ENCODE results near the gene LRRC42.

Gene LRRC42

GRCh38 chr1:53945433-53946251, 508 bp upstream of the LRRC42 start, which contains the start of gene IFT25:
Gene IFT25, minus strand, starts transcription at chr1:53945699. Its CDS starts 5,617 bp downstream, at chr1:53940082.
- H3K4me1 ChIP-seq = peaks cover 4 to 44% (median 27%) of the 10 kb centered on the region in 4 donors
- TF ChIP-seq, protein P1, sequence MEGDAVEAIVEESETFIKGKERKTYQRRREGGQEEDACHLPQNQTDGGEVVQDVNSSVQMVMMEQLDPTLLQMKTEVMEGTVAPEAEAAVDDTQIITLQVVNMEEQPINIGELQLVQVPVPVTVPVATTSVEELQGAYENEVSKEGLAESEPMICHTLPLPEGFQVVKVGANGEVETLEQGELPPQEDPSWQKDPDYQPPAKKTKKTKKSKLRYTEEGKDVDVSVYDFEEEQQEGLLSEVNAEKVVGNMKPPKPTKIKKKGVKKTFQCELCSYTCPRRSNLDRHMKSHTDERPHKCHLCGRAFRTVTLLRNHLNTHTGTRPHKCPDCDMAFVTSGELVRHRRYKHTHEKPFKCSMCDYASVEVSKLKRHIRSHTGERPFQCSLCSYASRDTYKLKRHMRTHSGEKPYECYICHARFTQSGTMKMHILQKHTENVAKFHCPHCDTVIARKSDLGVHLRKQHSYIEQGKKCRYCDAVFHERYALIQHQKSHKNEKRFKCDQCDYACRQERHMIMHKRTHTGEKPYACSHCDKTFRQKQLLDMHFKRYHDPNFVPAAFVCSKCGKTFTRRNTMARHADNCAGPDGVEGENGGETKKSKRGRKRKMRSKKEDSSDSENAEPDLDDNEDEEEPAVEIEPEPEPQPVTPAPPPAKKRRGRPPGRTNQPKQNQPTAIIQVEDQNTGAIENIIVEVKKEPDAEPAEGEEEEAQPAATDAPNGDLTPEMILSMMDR (IDR thresholded peaks at IDR 0.05) = no peak
- no peaks in the 10 kb centered on the region for H3K36me3 ChIP-seq
- no peaks in the 10 kb centered on the region for H3K27me3 ChIP-seq
- intact Hi-C loops (cut with DNase I; ENCODE audit: low total_unique reads) = loop anchor here (1.0 to 2.0 kb wide), 3 partner anchors 49 to 107 kb away; partner anchors contain the start of gene YIPF1
- H3K27ac ChIP-seq = peak within 1 kb of the TSS; percentile 90 to 93
- DNase-seq = peak; percentile 95 to 98
- H3K9me3 ChIP-seq = no peaks in the 10 kb centered on the region
- H3K4me3 ChIP-seq = peak within 1 kb of the TSS; percentile 81 to 86

DNA sequence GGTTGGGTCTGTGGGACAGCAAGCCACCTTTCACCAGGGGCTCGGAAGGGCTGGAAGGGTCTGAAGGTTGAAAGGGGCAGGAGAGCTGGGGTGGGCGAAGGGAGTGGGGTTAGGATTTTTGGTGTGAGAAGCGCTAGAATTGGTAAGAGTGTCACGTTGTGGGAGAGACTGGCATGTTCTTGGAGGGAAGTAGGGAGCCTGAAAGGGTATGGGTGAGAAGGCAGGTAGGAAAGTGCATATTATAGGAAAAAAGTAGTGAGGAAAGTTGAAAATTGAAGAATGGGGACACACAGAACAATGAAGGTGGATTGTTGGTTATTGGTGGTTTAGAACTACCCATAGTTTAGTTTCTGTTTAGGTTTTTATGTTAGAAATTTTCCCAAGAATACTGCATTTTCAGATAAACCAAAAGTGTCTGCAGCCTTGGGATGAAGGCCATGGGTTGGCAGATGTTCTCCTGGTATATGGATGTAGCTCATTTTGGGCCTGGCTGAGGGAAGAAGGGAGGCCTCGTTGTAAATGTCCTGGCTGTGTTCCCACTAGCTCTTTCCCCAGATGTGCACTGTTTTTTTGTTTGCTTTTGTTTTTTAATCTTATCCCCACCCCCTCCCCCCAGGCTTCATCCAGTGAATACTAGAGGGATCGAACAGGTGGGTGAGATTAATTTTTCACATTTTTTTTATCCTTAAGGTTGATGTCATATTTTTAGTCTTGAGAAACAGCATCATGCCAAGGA, 1.2 kb downstream of the LRRC42 start:
- Histone ChIP-seq H3K9me3 (no peaks in the 10 kb centered on the region), H3K27me3 (no peaks in the 10 kb centered on the region), H3K4me3 (peak overlapping the region; percentile 81 to 86), H3K27ac (peak overlapping the region; percentile 87 to 90), H3K36me3 (peaks cover 7 to 9% (median 8%) of the 10 kb centered on the region in 3 donors), H3K4me1 (peaks cover 4 to 47% (median 27%) of the 10 kb centered on the region in 4 donors)
- DNase-seq = no peak
- TF ChIP-seq, protein P1 (IDR thresholded peaks at IDR 0.05) = no peak
- intact Hi-C loops (cut with DNase I; ENCODE audit: low total_unique reads) = loop anchor here (2.0 kb wide), 1 partner anchor 59 kb away; the partner anchor contains the start of gene YIPF1

DNA sequence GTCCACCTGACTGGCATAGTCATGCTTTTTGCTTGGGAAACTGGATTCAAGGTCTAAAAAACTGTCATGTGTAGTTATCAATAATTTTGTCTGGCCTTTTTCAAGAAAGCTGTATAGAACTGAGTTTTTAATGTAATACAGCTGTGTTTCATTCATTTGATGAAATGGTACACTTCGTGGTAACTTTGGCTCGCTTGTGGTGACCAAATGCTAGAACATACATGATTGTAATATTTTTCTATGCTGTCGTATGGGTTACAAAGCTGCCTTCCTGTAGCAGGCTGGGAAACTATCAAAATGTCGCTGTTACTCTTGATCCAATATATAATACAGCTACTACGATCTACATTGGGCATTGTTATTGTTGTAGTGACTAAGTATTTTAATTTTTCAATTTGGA, 2.1 kb downstream of the LRRC42 start:
- peak overlapping the region in 1 of 2 donors; percentile 87 for H3K27ac ChIP-seq
- H3K36me3 ChIP-seq = peaks cover 12 to 19% (median 16%) of the 10 kb centered on the region in 3 donors
- TF ChIP-seq, protein P1 (IDR thresholded peaks at IDR 0.05) = no peak
- intact Hi-C loops (cut with DNase I; ENCODE audit: low total_unique reads) = no loop called here
- H3K4me3 ChIP-seq = no peak overlapping the region
- H3K4me1 ChIP-seq = peaks cover 4 to 47% (median 27%) of the 10 kb centered on the region in 4 donors
- no peak for DNase-seq
- H3K9me3 ChIP-seq = no peaks in the 10 kb centered on the region
- H3K27me3 ChIP-seq = no peaks in the 10 kb centered on the region

DNA sequence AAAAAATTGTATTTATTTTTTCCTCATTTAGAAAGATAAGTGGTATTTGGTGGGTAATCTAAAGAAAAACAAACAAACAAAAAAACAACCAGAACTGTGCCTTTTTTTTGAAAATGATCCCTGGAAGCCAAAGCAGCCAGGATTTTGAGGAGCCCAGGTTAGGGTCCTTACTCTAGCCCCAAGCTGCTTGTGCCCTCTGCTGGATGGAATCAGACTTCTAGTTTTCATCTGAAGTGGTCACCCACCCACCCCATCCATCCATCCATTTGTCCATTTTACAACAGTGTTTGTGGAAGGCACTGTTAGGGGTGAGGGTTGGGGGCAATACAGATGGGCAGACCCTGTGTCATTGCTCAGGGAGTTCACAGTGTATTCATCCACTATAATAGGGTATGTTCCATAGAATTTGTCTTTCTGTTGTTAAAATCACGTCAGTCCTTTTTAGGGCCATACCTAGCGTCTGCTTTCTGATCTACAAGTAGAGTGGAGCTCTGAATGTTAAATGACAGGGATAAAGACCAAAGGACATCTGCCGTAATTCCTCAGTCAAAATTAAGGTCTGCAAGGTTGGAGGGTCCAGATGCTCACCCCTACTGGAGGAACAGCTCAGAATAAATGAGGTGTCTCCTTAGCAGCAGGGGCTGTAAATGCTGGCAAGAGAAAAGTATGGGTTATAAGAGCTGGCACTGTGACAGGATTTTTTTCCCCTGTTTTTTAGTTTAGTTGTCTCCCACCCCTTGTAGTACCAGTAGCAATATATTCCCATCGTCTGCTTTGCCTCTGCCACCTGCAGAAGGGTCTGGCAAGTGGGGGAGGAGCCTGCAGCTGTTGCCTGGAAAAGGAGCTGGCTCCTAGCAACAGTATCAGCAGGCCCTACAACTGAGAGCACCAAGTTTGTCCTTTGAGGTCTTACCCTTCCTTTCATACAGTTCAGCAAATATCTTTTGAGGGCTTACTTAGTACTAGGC, 3.2 kb downstream of the LRRC42 start:
- TF ChIP-seq, protein P1 (IDR thresholded peaks at IDR 0.05) = peak; percentile 52 to 63
- no peak for DNase-seq
- H3K27ac ChIP-seq = no peak overlapping the region
- H3K27me3 ChIP-seq = no peaks in the 10 kb centered on the region
- peaks cover 12 to 28% (median 26%) of the 10 kb centered on the region in 3 donors for H3K36me3 ChIP-seq
- intact Hi-C loops (cut with DNase I; ENCODE audit: low total_unique reads) = no loop called here
- no peaks in the 10 kb centered on the region for H3K9me3 ChIP-seq
- H3K4me1 ChIP-seq = peaks cover 3 to 44% (median 22%) of the 10 kb centered on the region in 4 donors
- no peak overlapping the region for H3K4me3 ChIP-seq

- Histone ChIP-seq H3K4me1 (peaks cover 0 to 37% (median 15%) of the 10 kb centered on the region in 4 donors), H3K36me3 (peaks cover 12 to 33% (median 30%) of the 10 kb centered on the region in 3 donors), H3K27me3 (no peaks in the 10 kb centered on the region), H3K9me3 (no peaks in the 10 kb centered on the region), H3K27ac (no peak overlapping the region), H3K4me3 (no peak overlapping the region)
- intact Hi-C loops (cut with DNase I; ENCODE audit: low total_unique reads) = loop anchor here (5.0 kb wide), 1 partner anchor 74 kb away; no protein-coding TSS in a partner anchor
- no peak for DNase-seq
- TF ChIP-seq, protein P1 (IDR thresholded peaks at IDR 0.05) = no peak
Measured at GRCh38 chr1:53951697-53952096, 5.5 kb downstream of the LRRC42 start.

All from tibial artery (tissue), 4 donors.